Smooth muscle cell (in vitro differentiated cells): Measurements from ENCODE around the gene C1orf198. TPM values are rescaled to one million over a fixed set of nuclear protein-coding genes. Genes with fewer than 3 reads are reported as not detected.
A peak's percentile ranks its signal among the peaks of the same experiment; 100 is the strongest.

Source experiments
- DNase-seq: peaks from one replicate; lab custom pipeline; 2025; ENCODE audit not compliant: unreplicated experiment; lab: John Stamatoyannopoulos, UW
- H2AFZ ChIP-seq: fragments of 200-600 bp; sonication (generic); 2 replicates; pipeline ENCODE4 v1.6.0; 2016; ENCODE audit warnings: antibody characterized with exemption, low read depth, mild to moderate bottlenecking
- H3F3A ChIP-seq: fragments of 200-600 bp; sonication (generic); 2 replicates; pipeline ENCODE4 v1.6.0; 2017; ENCODE audit warnings: antibody characterized with exemption, low read depth
- H3K27ac ChIP-seq: fragments of 200-600 bp; sonication (generic); 2 replicates; pipeline ENCODE4 v1.5.1; 2016; ENCODE audit warnings: low read depth, mild to moderate bottlenecking
- H3K27me3 ChIP-seq: fragments of 200-600 bp; sonication (generic); 2 replicates; pipeline ENCODE4 v1.6.1; 2016; ENCODE audit warnings: low read depth, mild to moderate bottlenecking
- H3K36me3 ChIP-seq: fragments of 200-600 bp; sonication (generic); 2 replicates; pipeline ENCODE4 v1.5.1; 2016; ENCODE audit warnings: low read depth
- H3K4me1 ChIP-seq: fragments of 200-600 bp; sonication (generic); 2 replicates; pipeline ENCODE4 v1.5.1; 2016; ENCODE audit warnings: low read depth
- H3K4me2 ChIP-seq: fragments of 200-600 bp; sonication (generic); 2 replicates; pipeline ENCODE4 v1.6.0; 2016; ENCODE audit warnings: mild to moderate bottlenecking
- H3K4me3 ChIP-seq: fragments of 200-600 bp; sonication (generic); 2 replicates; pipeline ENCODE4 v1.5.1; 2016; ENCODE audit warnings: mild to moderate bottlenecking
- H3K79me2 ChIP-seq: fragments of 200-600 bp; sonication (generic); 2 replicates; pipeline ENCODE4 v1.6.0; 2016; ENCODE audit warnings: low read depth, mild to moderate bottlenecking
- H3K9ac ChIP-seq: fragments of 200-600 bp; sonication (generic); 2 replicates; pipeline ENCODE4 v1.6.0; 2016; ENCODE audit warnings: low read depth
- H3K9me3 ChIP-seq: fragments of 200-600 bp; sonication (generic); replicated peaks from 2 replicates; pipeline ENCODE4 v1.5.1; 2016; ENCODE audit warnings: low read depth
- H4K20me1 ChIP-seq: fragments of 200-600 bp; sonication (generic); 2 replicates; pipeline ENCODE4 v1.6.0; 2016; ENCODE audit warnings: low read depth
- CTCF ChIP-seq: fragments of 200-600 bp; sonication (generic); IDR thresholded peaks from 2 replicates; pipeline ENCODE4 v1.5.1; 2017; ENCODE audit warnings: borderline replicate concordance, mild to moderate bottlenecking, antibody characterized with exemption; ENCODE audit not compliant: insufficient read depth, poor library complexity, severe bottlenecking
- WGBS: methylation state at CpG from one replicate; pipeline ENCODE4 v1.1.7; 2016; ENCODE audit warnings: low lambda C conversion rate; 5-methylcytosine and 5-hydroxymethylcytosine counted together
- polyA plus RNA-seq: library from polyadenylated mRNA; unstranded; fragments of >200 nt; fragmentation: Nextera tagmentation; extraction: Ambion mirVana; gene quantifications from 2 replicates; pipeline ENCODE4 v1.2.1, GENCODE V29; 2016
- total RNA-seq: library from RNA; depleted of rRNA; stranded (reverse); fragments of >200 nt; gene quantifications from 2 replicates; pipeline ENCODE4 v1.2.3, GENCODE V29; 2014

Gene C1orf198
- total and polyA plus RNA-seq, 2 experiments from 2014 or later = 67.7 to 77.5 TPM

DNA sequence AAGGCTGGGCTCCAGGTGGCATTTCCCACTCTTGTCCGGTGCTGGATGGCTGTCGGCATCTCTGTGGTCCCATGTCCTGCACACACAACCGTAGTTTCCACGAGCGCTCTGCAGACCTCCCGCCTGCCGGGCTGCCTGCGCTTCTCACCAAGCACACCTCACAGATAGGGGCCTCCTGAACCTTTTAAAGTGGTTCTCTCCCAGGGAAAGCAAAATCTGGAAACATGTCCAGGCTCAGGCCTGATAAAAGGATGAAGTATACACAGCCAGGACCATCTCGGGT lies 74.9 kb downstream of the C1orf198 start:
- Histone ChIP-seq H3K4me2 (no peak overlapping the region), H2AFZ (no peak overlapping the region), H3K27me3 (peaks cover 4% of the 10 kb centered on the region), H3K4me1 (no peaks in the 10 kb centered on the region), H3F3A (no peaks in the 10 kb centered on the region), H3K9ac (no peak overlapping the region), H3K4me3 (no peak overlapping the region), H3K27ac (no peak overlapping the region), H4K20me1 (no peaks in the 10 kb centered on the region), H3K36me3 (no peaks in the 10 kb centered on the region), H3K79me2 (no peaks in the 10 kb centered on the region), H3K9me3 (no peaks in the 10 kb centered on the region)
- TF ChIP-seq CTCF = no peak
- 94% methylated on average over 9 of the region's 9 CpGs for WGBS
- DNase-seq = no peak

GRCh38 chr1:230792691-230793462 lies 75.4 kb downstream of the C1orf198 start:
- H3K9ac ChIP-seq = no peak overlapping the region
- H3K4me3 ChIP-seq = no peak overlapping the region
- WGBS = 85% methylated on average over 13 of the region's 13 CpGs
- H3K4me2 ChIP-seq = no peak overlapping the region
- no peak overlapping the region for H2AFZ ChIP-seq
- peak; percentile 30 for TF ChIP-seq CTCF
- H3K9me3 ChIP-seq = no peaks in the 10 kb centered on the region
- no peak for DNase-seq
- H3K27me3 ChIP-seq = peaks cover 4% of the 10 kb centered on the region
- no peaks in the 10 kb centered on the region for H3K4me1 ChIP-seq
- no peaks in the 10 kb centered on the region for H3K79me2 ChIP-seq
- no peaks in the 10 kb centered on the region for H3F3A ChIP-seq
- H3K27ac ChIP-seq = no peak overlapping the region
- H4K20me1 ChIP-seq = no peaks in the 10 kb centered on the region
- no peaks in the 10 kb centered on the region for H3K36me3 ChIP-seq

- H3K4me1 ChIP-seq = no peaks in the 10 kb centered on the region
- no peak overlapping the region for H2AFZ ChIP-seq
- peaks cover 4% of the 10 kb centered on the region for H3K27me3 ChIP-seq
- 82% methylated on average over 5 of the region's 5 CpGs for WGBS
- no peaks in the 10 kb centered on the region for H3K36me3 ChIP-seq
- H3F3A ChIP-seq = no peaks in the 10 kb centered on the region
- TF ChIP-seq CTCF = no peak
- H3K4me3 ChIP-seq = no peak overlapping the region
- no peak overlapping the region for H3K9ac ChIP-seq
- no peaks in the 10 kb centered on the region for H4K20me1 ChIP-seq
- no peaks in the 10 kb centered on the region for H3K9me3 ChIP-seq
- H3K27ac ChIP-seq = no peak overlapping the region
- no peak overlapping the region for H3K4me2 ChIP-seq
- H3K79me2 ChIP-seq = no peaks in the 10 kb centered on the region
- DNase-seq = no peak
These were observed 76.2 kb downstream of the C1orf198 start for GRCh38 chr1:230791986-230792564.

DNA sequence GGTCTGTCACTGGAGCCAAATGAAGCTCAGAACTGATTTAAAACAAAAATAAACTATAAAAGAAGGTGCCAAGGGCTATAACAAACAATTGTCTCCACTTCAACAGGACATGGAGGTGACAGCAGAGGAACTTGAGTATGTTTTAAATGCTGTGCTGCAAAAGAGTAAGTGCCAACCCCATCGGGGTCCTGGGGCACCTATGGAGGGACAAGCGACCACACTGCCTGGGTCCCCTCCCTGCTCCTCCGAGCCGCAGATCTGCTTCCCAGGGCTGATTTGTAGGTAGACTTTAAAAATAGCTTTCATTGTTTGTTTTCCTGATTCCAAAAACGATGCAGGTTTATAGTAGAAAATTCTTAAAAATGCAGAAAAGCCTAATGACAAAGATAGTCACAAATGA lies 78.3 kb downstream of the C1orf198 start:
- H3K36me3 ChIP-seq = no peaks in the 10 kb centered on the region
- no peak overlapping the region for H3K27ac ChIP-seq
- no peak overlapping the region for H3K4me2 ChIP-seq
- no peaks in the 10 kb centered on the region for H4K20me1 ChIP-seq
- DNase-seq = no peak
- H3K9me3 ChIP-seq = no peaks in the 10 kb centered on the region
- 82% methylated on average over 5 of the region's 5 CpGs for WGBS
- no peak for TF ChIP-seq CTCF
- H3K9ac ChIP-seq = no peak overlapping the region
- H2AFZ ChIP-seq = no peak overlapping the region
- no peaks in the 10 kb centered on the region for H3K4me1 ChIP-seq
- no peak overlapping the region for H3K4me3 ChIP-seq
- no peaks in the 10 kb centered on the region for H3K79me2 ChIP-seq
- H3F3A ChIP-seq = no peaks in the 10 kb centered on the region
- H3K27me3 ChIP-seq = peaks cover 4% of the 10 kb centered on the region
